Ovary (tissue), 9 donors: ENCODE data around the gene PIK3AP1. TPM values are rescaled to one million over a fixed set of nuclear protein-coding genes. Genes with fewer than 3 reads are reported as not detected.
A peak's percentile ranks its signal among the peaks of the same experiment; 100 is the strongest.

Source experiments
- DNase-seq, 5 donors: peaks; one replicate each; pipeline ENCODE4 v3.0.0-alpha.2; 2019 to 2020
- H3K27ac ChIP-seq, 2 donors: fragments of 200-600 bp; one replicate each; pipeline versions ENCODE4 v1.5.1 to v1.8.0; 2019 to 2022
- H3K27me3 ChIP-seq: fragments of 200-600 bp; one replicate; pipeline ENCODE4 v1.8.0; 2022
- H3K36me3 ChIP-seq: fragments of 200-600 bp; sonication (generic); one replicate; pipeline ENCODE4 v1.5.1; 2019
- H3K4me1 ChIP-seq: one replicate; pipeline ENCODE4 v1.8.1; 2013; ENCODE audit warnings: mild to moderate bottlenecking, moderate library complexity; ENCODE audit not compliant: insufficient read depth
- H3K4me3 ChIP-seq: fragments of 200-600 bp; sonication (generic); one replicate; pipeline ENCODE4 v1.5.1; 2017
- H3K9me3 ChIP-seq, 2 donors: fragments of 200-600 bp in 1 of 2; sonication (generic) in 1 of 2; one replicate each; pipeline versions ENCODE4 v1.5.1 to v1.8.1; 2013 to 2019; ENCODE audit warnings: mild to moderate bottlenecking in 1 of 2, moderate library complexity in 1 of 2
- CTCF ChIP-seq, 3 donors: fragments of 450-650 bp in 2 of 3; fragments of 200-600 bp in 1 of 3; IDR thresholded peaks; one replicate each; pipeline versions ENCODE4 v1.5.1 to v1.8.0; 2016 to 2022; ENCODE audit warnings: antibody characterized with exemption in 3 of 3, mild to moderate bottlenecking in 1 of 3
- EP300 ChIP-seq: sonication (generic); formaldehyde crosslinking; IDR thresholded peaks from one replicate; pipeline ENCODE4 v1.6.1; 2017; ENCODE audit warnings: antibody characterized with exemption
- POLR2A ChIP-seq: fragments of 450-650 bp; IDR thresholded peaks from one replicate; pipeline ENCODE4 v1.6.1; 2017; ENCODE audit warnings: antibody characterized with exemption, mild to moderate bottlenecking, moderate library complexity
- WGBS, 3 donors: extraction: QIAGEN DNeasy Blood & Tissue Kit in 1 of 3; methylation state at CpG; one replicate each; pipeline versions ENCODE4 v1.1.5 to v1.1.7; 2013 to 2017; 5-methylcytosine and 5-hydroxymethylcytosine counted together
- intact Hi-C, 4 donors: fragments of 100-400 bp; cut with DNase I; formaldehyde crosslinking; loops; one replicate each; pipeline versions ENCODE4 v1.11.0 to v1.15.1; 2022 to 2023
- polyA plus RNA-seq, 2 donors: library from polyadenylated mRNA; stranded (reverse); fragments of 200-250 nt in 1 of 2; fragments of 350-450 nt in 1 of 2; fragmentation: Illumina TruSeq in 1 of 2; extraction: RNeasy Lipid Tissue Mini Kit (QIAGEN cat#74804) in 1 of 2; gene quantifications; one replicate each; pipeline ENCODE4 v1.2.3, GENCODE V29; 2013 to 2014
- total RNA-seq, 7 donors: library from RNA; depleted of rRNA in 2 of 7; stranded (reverse); fragments of >200 nt in 2 of 7; fragmentation: NEBNext Ultra II Directional in 3 of 7; extraction: Animal tissue kit (Norgen Biotek cat#: 25700) in 3 of 7; gene quantifications; one replicate each; pipeline versions ENCODE4 v1.1.0 to v1.2.4, GENCODE V29; 2016 to 2023
- donor health status: DM: no; HTN: no; CAD: no; lungs with moderate emphysema.
- donor health status: DM: no; HTN: no; CAD: no.
- donor health status: Bipolar disorder and iron deficiency.
- donor health status: DM: yes; HTN: yes; CAD: no.
- donor health status: DM: no; HTN: no; CAD: no.
- donor health status: DM: yes; HTN: yes; CAD: no.

The PIK3AP1 gene
- total and polyA plus RNA-seq, 9 donors = 2.5 to 14.2 (median 7.8) TPM

- no peak overlapping the region for H3K4me3 ChIP-seq
- intact Hi-C loops = no loop called here
- no peak for DNase-seq
- 26 to 39% (median 30%) methylated on average over 10 of the region's 10 CpGs for WGBS, 3 donors
- peaks cover 29% of the 10 kb centered on the region for H3K4me1 ChIP-seq
- TF ChIP-seq POLR2A (no peak), CTCF (IDR thresholded peaks at IDR 0.05) (no peak), EP300 (no peak)
- no peaks in the 10 kb centered on the region for H3K9me3 ChIP-seq
- peak overlapping the region in 1 of 2 donors; percentile 20 for H3K27ac ChIP-seq
- H3K27me3 ChIP-seq = no peaks in the 10 kb centered on the region
- no peaks in the 10 kb centered on the region for H3K36me3 ChIP-seq
These were observed 43.8 kb downstream of the PIK3AP1 start for GRCh38 chr10:96676272-96677112.

- TF ChIP-seq CTCF (IDR thresholded peaks at IDR 0.05) = no peak
- no peak for TF ChIP-seq EP300
- no peak for TF ChIP-seq POLR2A
- no peaks in the 10 kb centered on the region for H3K27me3 ChIP-seq
- intact Hi-C loops = no loop called here
- 85 to 91% (median 89%) methylated on average over 3 of the region's 3 CpGs for WGBS, 3 donors
- H3K27ac ChIP-seq = peak overlapping the region in 1 of 2 donors; percentile 20
- no peaks in the 10 kb centered on the region for H3K9me3 ChIP-seq
- no peak for DNase-seq
- no peak overlapping the region for H3K4me3 ChIP-seq
- peaks cover 31% of the 10 kb centered on the region for H3K4me1 ChIP-seq
- H3K36me3 ChIP-seq = no peaks in the 10 kb centered on the region
These were observed 44.5 kb downstream of the PIK3AP1 start for GRCh38 chr10:96675846-96676245.

- H3K27me3 ChIP-seq = no peaks in the 10 kb centered on the region
- H3K4me1 ChIP-seq = peaks cover 34% of the 10 kb centered on the region
- peak overlapping the region; percentile 24 for H3K4me3 ChIP-seq
- intact Hi-C loops = no loop called here
- no peaks in the 10 kb centered on the region for H3K36me3 ChIP-seq
- no peaks in the 10 kb centered on the region for H3K9me3 ChIP-seq
- peak; percentile 54 to 73 (median 70) for DNase-seq
- 15 to 17% (median 15%) methylated on average over 11 of the region's 11 CpGs for WGBS, 3 donors
- peak overlapping the region; percentile 73 to 92 for H3K27ac ChIP-seq
- TF ChIP-seq CTCF (IDR thresholded peaks at IDR 0.05) (no peak), POLR2A (no peak), EP300 (no peak)
These were observed 46.8 kb downstream of the PIK3AP1 start for GRCh38 chr10:96673318-96674099.

GRCh38 chr10:96672481-96673175 lies 47.7 kb downstream of the PIK3AP1 start:
- Histone ChIP-seq H3K9me3 (no peaks in the 10 kb centered on the region), H3K27ac (peak overlapping the region in 1 of 2 donors; percentile 92), H3K36me3 (no peaks in the 10 kb centered on the region), H3K4me1 (peaks cover 34% of the 10 kb centered on the region), H3K4me3 (no peak overlapping the region), H3K27me3 (no peaks in the 10 kb centered on the region)
- no peak for DNase-seq
- intact Hi-C loops = no loop called here
- WGBS, 3 donors = 69 to 72% (median 71%) methylated on average over 4 of the region's 4 CpGs
- TF ChIP-seq CTCF (IDR thresholded peaks at IDR 0.05) (no peak), POLR2A (no peak), EP300 (no peak)
